ENCODE data around the gene VAV2.

VAV2 gene

GRCh38 chr9:134027561-134027960, 35.4 kb upstream of the VAV2 start:
- no peak for DNase-seq (ENCODE audit: low read depth in 2 of 2)

GRCh38 chr9:134026981-134027380, 34.9 kb upstream of the VAV2 start:
- no peak for DNase-seq (ENCODE audit: low read depth in 2 of 2)

GRCh38 chr9:134026581-134026980, 34.5 kb upstream of the VAV2 start:
- no peak for DNase-seq (ENCODE audit: low read depth in 2 of 2)

DNA sequence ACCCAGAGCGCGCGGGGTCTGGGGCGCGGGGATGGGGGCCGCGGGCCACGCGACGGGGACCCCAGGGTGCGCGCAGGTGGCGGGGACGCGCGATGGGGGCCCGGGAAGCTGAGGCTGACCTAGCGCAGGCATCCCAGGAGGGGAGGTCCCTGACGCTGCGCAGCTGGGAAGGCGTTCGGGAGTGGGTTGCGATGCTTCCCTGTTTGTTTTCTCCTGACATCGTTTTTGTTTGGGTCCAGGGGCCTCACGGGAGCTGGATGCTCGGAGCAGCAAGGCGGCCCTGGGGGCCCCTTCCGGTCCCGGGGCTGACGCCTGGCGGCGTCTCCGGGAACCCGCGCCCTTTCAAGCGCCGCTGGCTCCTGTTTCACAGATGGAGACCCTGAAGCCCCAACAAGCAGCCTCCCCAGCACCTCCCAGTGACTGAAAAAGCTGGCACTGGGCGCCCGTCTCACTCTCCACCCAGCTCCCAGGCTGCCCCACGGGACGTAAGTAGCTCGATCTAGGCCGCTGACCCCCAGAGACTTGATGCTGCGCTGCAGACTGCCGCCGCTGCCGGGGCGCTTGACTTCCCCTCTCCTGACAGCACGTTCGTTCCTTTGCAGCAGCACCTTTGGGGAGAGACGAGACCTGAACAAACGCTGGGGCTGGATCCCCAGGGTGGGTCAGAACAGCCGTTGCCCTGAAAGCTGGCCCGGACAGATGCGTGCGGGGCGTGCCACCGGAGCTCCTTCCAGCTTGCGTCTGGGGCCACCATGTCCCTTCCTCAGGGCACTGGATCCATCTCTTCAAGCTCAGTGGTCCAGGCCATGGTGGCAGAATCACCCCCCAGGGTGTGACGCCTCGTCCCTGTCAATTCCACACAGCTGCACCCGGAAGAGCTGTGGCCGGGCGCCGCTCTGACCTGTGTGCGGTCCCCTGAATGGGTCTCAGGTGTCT, 33.8 kb upstream of the VAV2 start:
- peak in 1 of 2 experiments; percentile 5 for DNase-seq (ENCODE audit: low read depth in 2 of 2)

- peak; percentile 99 for DNase-seq (ENCODE audit: low read depth in 2 of 2)
Measured at GRCh38 chr9:134024828-134025605, 32.9 kb upstream of the VAV2 start, which contains the start of gene BRD3OS. BRD3OS (plus strand) TSS chr9:134025481; CDS start chr9:134026748, 1,267 bp downstream.

DNA sequence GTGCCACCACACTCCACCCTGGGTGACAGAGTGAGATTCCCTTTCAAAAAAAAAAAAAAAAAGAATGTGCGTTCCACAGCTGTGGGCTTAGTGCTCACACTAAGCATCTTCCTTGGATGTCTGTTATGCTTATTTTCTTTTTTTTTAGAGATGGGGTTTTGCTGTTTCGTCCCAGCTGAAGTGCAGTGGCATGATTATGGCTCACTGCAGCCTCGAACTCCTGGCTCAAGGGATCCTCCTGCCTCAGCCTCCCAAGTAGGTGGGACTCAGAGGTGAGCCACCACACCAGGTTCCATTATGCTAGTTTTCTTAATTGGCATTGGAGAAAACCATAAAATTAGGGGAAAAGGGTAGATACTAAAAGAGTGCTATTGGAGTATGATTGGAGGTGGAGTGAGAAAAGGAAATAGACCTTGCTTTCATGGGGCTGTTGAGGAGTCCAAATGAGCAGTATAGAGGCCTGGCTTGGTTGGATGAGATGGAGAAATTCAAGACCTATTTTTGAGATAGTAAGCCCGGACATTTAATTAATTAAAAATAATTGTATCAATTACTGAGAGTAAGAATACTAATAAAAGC, 32.2 kb upstream of the VAV2 start:
- no peak for DNase-seq (ENCODE audit: low read depth in 2 of 2)

GRCh38 chr9:134014946-134015345, 22.8 kb upstream of the VAV2 start:
- DNase-seq (ENCODE audit: low read depth in 2 of 2), result no peak

DNA sequence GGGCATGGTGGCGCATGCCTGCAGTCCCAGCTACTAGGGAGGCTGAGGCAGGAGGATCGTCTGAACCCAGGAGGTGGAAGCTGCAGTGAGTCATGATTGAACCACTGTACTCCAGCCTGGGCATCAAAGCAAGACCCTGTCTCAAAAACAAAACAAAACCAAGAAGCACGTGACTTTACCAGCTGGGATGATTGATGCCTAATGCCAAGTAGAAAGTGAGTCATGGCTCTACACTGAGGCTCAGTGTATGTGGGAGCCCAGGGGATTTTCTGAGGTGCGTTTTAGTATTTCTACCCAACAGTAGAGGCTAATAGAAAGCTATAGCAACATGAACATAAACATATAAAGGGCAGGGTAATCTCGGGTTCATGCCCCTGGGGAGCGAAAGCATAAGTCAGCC, 19.3 kb upstream of the VAV2 start:
- DNase-seq (ENCODE audit: low read depth in 2 of 2), result no peak

- DNase-seq (ENCODE audit: low read depth in 2 of 2), result no peak
Measured at GRCh38 chr9:134010310-134011173, 18.4 kb upstream of the VAV2 start.

DNA sequence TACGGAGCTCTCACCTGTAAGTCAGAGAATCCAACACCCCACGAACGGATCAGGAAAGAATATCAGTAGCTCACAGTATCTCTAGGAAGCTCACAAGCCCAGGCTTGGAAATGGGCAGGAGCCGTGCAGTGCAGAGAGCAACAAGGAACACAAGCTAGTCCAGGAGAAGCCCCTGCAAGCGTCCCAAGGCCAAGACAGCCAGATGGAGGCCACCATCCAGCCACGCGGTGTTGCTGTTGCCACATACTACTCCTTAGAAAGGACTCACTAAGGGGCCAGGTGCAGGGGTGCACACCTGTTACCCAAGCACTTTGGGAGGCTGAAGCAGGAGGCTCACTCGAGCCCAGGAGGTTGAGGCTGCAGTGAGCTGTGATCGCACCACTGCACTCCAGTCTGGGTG, 15.4 kb upstream of the VAV2 start:
- no peak for DNase-seq (ENCODE audit: low read depth in 2 of 2)

DNA sequence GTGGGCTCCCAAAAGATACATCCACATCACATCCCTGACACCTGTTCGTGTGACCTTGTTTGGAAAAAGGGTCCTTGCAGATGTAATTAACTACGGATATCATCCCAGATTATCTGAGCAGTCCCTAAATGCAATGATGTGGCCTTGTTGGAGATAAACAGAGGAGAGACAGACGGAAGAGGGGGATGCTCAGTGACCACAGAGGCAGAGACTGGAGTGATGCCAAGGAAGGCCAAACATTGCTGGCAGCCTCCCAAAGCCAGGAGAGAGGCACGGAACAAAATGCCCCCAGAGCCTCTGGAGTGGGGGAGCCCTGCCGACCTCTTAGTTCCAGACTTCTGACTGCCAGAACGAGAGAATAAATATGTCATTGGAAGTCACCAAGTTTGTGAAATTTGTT, 15.0 kb upstream of the VAV2 start:
- no peak for DNase-seq (ENCODE audit: low read depth in 2 of 2)

GRCh38 chr9:134005381-134005780, 13.3 kb upstream of the VAV2 start:
- DNase-seq (ENCODE audit: low read depth in 2 of 2), result no peak

DNA sequence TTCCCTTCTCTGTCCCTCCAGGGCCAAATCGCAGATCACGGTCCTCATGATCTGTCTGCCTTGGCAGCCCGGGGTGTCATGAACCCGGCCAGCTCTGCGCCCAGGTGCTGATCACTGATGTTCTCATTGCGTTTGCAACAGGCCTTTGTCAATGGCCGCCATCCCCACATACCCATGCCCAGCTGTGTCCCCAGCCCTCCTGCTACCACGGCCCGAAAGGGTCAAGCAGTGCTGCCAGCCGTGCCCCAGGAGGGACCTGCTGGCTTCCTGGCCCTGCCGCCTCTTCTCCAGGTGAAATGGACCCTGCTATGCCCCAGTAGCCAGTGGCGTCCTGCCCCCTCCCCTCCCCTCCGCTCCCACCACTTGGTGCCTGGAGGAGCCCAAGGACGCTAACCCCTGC, 12.8 kb upstream of the VAV2 start:
- DNase-seq (ENCODE audit: low read depth in 2 of 2), result no peak

GRCh38 chr9:134004131-134004873, 12.2 kb upstream of the VAV2 start:
- DNase-seq (ENCODE audit: low read depth in 2 of 2), result no peak

GRCh38 chr9:134003237-134003636, 11.1 kb upstream of the VAV2 start:
- no peak for DNase-seq (ENCODE audit: low read depth in 2 of 2)

DNA sequence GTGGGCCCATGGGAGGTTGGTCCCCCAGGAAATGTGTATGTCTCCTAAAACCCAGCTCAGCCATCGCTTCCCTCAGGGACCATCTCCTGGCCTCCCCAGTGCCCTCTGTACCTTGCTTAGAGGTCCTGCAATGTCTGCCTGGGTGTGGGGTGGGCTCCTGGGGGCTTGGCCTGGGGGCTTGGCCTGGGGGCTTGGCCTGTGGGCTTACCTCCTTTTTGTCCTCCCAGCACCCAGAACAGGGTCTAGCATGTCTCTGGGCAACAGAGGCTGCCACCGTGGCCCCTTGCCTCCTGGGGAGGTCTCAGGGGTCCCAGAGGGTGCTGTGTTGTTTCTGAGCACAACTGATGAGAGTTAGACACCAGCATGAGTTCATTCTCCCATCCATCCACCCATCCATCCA, 10.7 kb upstream of the VAV2 start:
- no peak for DNase-seq (ENCODE audit: low read depth in 2 of 2)

GRCh38 chr9:133999851-134000265, 7.7 kb upstream of the VAV2 start:
- no peak for DNase-seq (ENCODE audit: low read depth in 2 of 2)

DNA sequence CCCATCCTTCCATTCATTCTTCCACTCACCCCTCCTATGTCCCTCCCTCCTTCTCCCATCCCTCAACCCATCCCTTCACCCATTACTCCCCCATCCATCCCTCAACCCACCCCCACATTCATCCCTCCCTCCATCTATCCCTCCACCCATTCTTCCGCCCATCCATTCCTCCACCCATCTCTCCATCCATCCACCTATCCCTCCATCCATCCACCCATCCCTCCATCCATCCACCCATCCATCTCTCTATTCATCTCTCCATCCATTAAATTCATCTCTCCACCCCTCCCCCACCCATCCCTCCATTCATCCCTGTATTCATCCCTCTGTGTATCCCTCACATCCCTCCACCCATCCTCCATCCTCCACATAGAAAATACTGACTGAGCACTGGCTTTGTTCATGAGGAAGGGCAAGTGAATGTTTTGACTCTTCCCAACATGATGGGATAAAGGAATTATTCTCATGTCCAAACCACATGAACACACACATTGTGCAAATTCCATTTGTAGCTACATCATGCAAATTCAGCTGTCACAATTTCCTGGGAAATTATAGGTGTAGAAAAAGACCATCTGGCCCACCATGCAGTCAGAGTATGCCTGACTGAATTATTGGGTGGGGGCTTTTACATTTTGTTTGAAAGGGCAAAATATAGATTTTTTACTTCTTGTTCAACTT, 6.9 kb upstream of the VAV2 start:
- DNase-seq (ENCODE audit: low read depth in 2 of 2), result peak in 1 of 2 experiments; percentile 13

GRCh38 chr9:133997584-133997983, 5.5 kb upstream of the VAV2 start:
- no peak for DNase-seq (ENCODE audit: low read depth in 2 of 2)

Data from fibroblast of skin of left quadriceps (primary cell).